GM10248 (cell line): ENCODE data around the gene IFITM1.
"Not testable (repeated sequence)": the region's sequence is repeated elsewhere in the genome, so short reads cannot be mapped to it uniquely, and the experiment has no call there.

Source experiments
- CTCF ChIA-PET: fragments of 300-600 bp; sonication (Branson Sonifier 250); formaldehyde crosslinking; extraction: SDS; loops from one replicate; lab custom pipeline; 2021; ENCODE audit warnings: antibody characterized with exemption; lab: Yijun Ruan, JAX
- POLR2A ChIA-PET: fragments of 350-650 bp; sonication (Branson Sonifier 250); formaldehyde crosslinking; extraction: SDS; loops from one replicate; lab custom pipeline; 2020; ENCODE audit warnings: antibody characterized with exemption; lab: Yijun Ruan, JAX
- DNase-seq: peaks from one replicate; pipeline ENCODE4 v3.0.0; 2012; ENCODE audit errors: extremely low spot score
- CTCF ChIP-seq: IDR thresholded peaks from 2 replicates; pipeline ENCODE4 v1.5.1; 2012; ENCODE audit warnings: mild to moderate bottlenecking, low read depth; ENCODE audit errors: extremely low read depth, missing control alignments, control extremely low read depth

The IFITM1 gene

GRCh38 chr11:326592-326841 lies 12.7 kb downstream of the IFITM1 start:
- POLR2A ChIA-PET = no interaction called here
- CTCF ChIA-PET = interaction anchor here (1.6 to 2.1 kb wide), 3 partner anchors 14 to 76 kb away, joined by 4 to 8 read pairs (median 5); no protein-coding TSS in a partner anchor
- no peak for DNase-seq
- no peak for TF ChIP-seq CTCF

- POLR2A ChIA-PET = interaction anchor here (1.2 kb wide), 1 partner anchor 28 kb away, joined by 5 read pairs; no protein-coding TSS in a partner anchor
- no peak for TF ChIP-seq CTCF
- CTCF ChIA-PET = interaction anchor here (0.7 to 2.1 kb wide), 6 partner anchors 9 to 176 kb away, joined by 3 to 8 read pairs (median 4); no protein-coding TSS in a partner anchor
- DNase-seq = peak; percentile 81
These were observed 13.2 kb downstream of the IFITM1 start for GRCh38 chr11:326842-327580.

GRCh38 chr11:327581-327923 lies 13.7 kb downstream of the IFITM1 start:
- CTCF ChIA-PET = interaction anchor here (0.7 to 2.1 kb wide), 6 partner anchors 9 to 175 kb away, joined by 3 to 8 read pairs (median 4); no protein-coding TSS in a partner anchor

GRCh38 chr11:328012-328411 lies 14.2 kb downstream of the IFITM1 start:
- ChIA-PET POLR2A (interaction anchor here (1.2 kb wide), 1 partner anchor 27 kb away, joined by 5 read pairs; no protein-coding TSS in a partner anchor), CTCF (interaction anchor here (1.6 to 2.1 kb wide), 3 partner anchors 12 to 78 kb away, joined by 4 to 8 read pairs (median 5); no protein-coding TSS in a partner anchor)
- TF ChIP-seq CTCF = no peak
- no peak for DNase-seq

More at GRCh38 chr11:327581-327923, 13.7 kb downstream of the IFITM1 start:
- TF ChIP-seq CTCF = no peak
- POLR2A ChIA-PET = interaction anchor here (1.2 kb wide), 1 partner anchor 28 kb away, joined by 5 read pairs; no protein-coding TSS in a partner anchor
- DNase-seq = no peak

GRCh38 chr11:328516-329100 lies 14.8 kb downstream of the IFITM1 start:
- CTCF ChIA-PET = interaction anchor here (0.8 to 2.1 kb wide), 5 partner anchors 12 to 78 kb away, joined by 3 to 6 read pairs (median 3); no protein-coding TSS in a partner anchor
- DNase-seq, POLR2A ChIA-PET: not testable (repeated sequence)

- TF ChIP-seq CTCF = no peak
- CTCF ChIA-PET = interaction anchor here (0.7 to 2.0 kb wide), 5 partner anchors 13 to 79 kb away, joined by 3 to 6 read pairs (median 3); no protein-coding TSS in a partner anchor
- no peak for DNase-seq
- POLR2A ChIA-PET = no interaction called here
These were observed 16.0 kb downstream of the IFITM1 start for GRCh38 chr11:329886-330253.
